ENCODE data around the gene PSTK. TPM values are rescaled to one million over a fixed set of nuclear protein-coding genes. Genes with fewer than 3 reads are reported as not detected.

PSTK gene
- total RNA-seq, 6 experiments from 2014 or later = 2.6 to 5.1 (median 4.2) TPM

DNA sequence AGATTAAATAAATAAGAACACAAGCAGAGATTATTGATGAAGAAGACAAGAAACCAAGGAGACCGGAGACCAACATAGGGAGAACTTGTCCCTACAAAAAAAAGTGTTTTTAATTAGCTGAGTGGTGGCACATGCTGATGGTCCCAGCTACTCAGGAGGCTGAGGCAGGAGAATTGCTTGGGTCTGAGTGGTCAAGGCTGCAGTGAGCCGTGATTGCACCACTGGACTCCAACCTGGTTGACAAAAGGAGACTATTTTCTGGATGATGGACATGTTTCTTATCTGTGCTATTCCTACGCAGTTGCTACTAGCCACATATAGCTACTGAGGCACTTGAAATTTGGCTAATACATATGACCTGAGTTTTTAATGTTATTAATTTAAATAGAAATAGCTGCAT is 18.7 kb downstream of the PSTK start:
- H3K27me3 Mint-ChIP-seq (ENCODE audit: insufficient read depth) = no peaks in the 10 kb centered on the region

DNA sequence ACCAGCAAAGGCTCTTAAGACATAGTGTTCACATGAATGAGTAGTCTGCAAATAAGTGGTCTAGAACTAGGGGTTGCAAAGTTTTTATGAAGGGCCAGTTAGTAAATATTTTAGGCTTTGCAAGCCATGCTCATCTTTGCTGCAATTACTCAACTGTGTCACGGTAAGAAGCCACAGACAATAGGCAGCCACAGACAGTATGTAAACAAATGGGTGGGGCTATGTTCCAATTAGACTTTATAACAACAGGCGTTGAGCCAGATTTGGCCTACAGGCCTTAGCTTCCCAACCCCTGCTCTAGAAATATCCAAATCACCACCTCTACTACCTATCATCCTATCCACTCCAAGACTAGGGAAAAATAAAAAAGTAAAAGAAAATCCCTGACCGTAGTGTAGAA is 19.1 kb downstream of the PSTK start:
- TF ChIP-seq CTCF (IDR thresholded peaks at IDR 0.05) = no peak
- no peak overlapping the region for H3K27ac Mint-ChIP-seq
- peaks cover 12% of the 10 kb centered on the region; the same call in 1 of the 2 replicates for H3K36me3 Mint-ChIP-seq (ENCODE audit: low read depth)
- no peaks in the 10 kb centered on the region for H3K4me1 Mint-ChIP-seq (ENCODE audit: low read depth)
- H3K9me3 Mint-ChIP-seq = no peaks in the 10 kb centered on the region
- no peak overlapping the region for H3K4me3 Mint-ChIP-seq
- DNase-seq = no peak
- H3K27me3 Mint-ChIP-seq (ENCODE audit: insufficient read depth) = no peaks in the 10 kb centered on the region

More for the DNA sequence above, 18.7 kb downstream of the PSTK start:
- H3K36me3 Mint-ChIP-seq (ENCODE audit: low read depth) = peaks cover 16% of the 10 kb centered on the region
- no peaks in the 10 kb centered on the region for H3K9me3 Mint-ChIP-seq
- DNase-seq = no peak
- no peak overlapping the region for H3K4me3 Mint-ChIP-seq
- TF ChIP-seq CTCF (IDR thresholded peaks at IDR 0.05) = no peak
- H3K27ac Mint-ChIP-seq = no peak overlapping the region
- H3K4me1 Mint-ChIP-seq (ENCODE audit: low read depth) = no peaks in the 10 kb centered on the region

DNA sequence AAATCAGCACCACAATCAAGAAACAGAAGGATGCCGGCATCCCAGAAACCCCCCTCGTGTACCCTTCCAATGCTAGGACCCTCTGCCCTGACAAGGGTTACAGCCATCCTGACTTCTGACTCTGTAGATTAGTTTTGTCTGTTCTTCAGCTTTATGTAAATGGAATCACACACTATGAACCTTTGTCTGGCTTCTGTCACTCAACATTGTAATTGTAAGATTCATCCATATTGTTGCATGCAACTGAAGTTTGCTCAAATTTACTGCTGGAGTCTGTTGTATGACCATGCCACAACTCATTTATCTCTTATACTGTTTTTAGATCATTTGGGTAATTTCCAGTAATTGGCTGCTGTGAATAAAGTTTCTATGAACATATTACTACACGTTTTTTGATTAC is 20.0 kb downstream of the PSTK start:
- DNase-seq = no peak
- no peak overlapping the region for H3K27ac Mint-ChIP-seq
- no peaks in the 10 kb centered on the region for H3K4me1 Mint-ChIP-seq (ENCODE audit: low read depth)
- no peaks in the 10 kb centered on the region for H3K27me3 Mint-ChIP-seq (ENCODE audit: insufficient read depth)
- no peaks in the 10 kb centered on the region for H3K9me3 Mint-ChIP-seq
- peaks cover 9% of the 10 kb centered on the region; the same call in 1 of the 2 replicates for H3K36me3 Mint-ChIP-seq (ENCODE audit: low read depth)
- TF ChIP-seq CTCF (IDR thresholded peaks at IDR 0.05) = no peak
- no peak overlapping the region for H3K4me3 Mint-ChIP-seq

- Mint-ChIP-seq H3K4me1 (ENCODE audit: low read depth) (peaks cover 9% of the 10 kb centered on the region), H3K36me3 (ENCODE audit: low read depth) (no peaks in the 10 kb centered on the region; the same call in 1 of the 2 replicates), H3K27me3 (ENCODE audit: insufficient read depth) (no peaks in the 10 kb centered on the region), H3K4me3 (no peak overlapping the region), H3K27ac (no peak overlapping the region), H3K9me3 (no peaks in the 10 kb centered on the region)
- no peak for DNase-seq
- no peak for TF ChIP-seq CTCF (IDR thresholded peaks at IDR 0.05)
Measured at GRCh38 chr10:123001370-123001769, 21.2 kb downstream of the PSTK start.

DNA sequence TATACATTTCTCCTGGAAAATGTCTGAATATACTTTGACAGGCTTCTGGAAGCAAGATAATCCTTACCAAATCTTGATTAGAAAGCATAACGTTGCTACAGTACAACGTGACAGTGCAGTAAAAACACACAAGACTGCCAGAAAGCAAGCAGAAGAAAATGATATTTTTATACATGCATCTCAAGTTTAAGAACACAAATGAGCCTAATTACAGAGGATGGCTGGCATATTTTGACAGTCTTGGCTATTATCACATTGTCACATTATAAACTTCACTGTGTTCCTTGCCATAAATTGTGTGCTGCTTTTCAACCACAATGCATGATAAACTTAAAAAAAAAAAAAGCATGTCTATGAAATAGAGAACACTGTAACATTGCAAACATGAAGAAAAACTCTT is 24.1 kb downstream of the PSTK start:
- DNase-seq = no peak
- Mint-ChIP-seq H3K4me3 (no peak overlapping the region), H3K27ac (no peak overlapping the region), H3K27me3 (ENCODE audit: insufficient read depth) (no peaks in the 10 kb centered on the region; the same call in 1 of the 2 replicates), H3K4me1 (ENCODE audit: low read depth) (peaks cover 28% of the 10 kb centered on the region), H3K36me3 (ENCODE audit: low read depth) (no peaks in the 10 kb centered on the region), H3K9me3 (no peaks in the 10 kb centered on the region)
- TF ChIP-seq CTCF (IDR thresholded peaks at IDR 0.05) = no peak

Measured in HFFc6 (cell line).